Measurements from ENCODE around the gene SCRG1.

Gene SCRG1

DNA sequence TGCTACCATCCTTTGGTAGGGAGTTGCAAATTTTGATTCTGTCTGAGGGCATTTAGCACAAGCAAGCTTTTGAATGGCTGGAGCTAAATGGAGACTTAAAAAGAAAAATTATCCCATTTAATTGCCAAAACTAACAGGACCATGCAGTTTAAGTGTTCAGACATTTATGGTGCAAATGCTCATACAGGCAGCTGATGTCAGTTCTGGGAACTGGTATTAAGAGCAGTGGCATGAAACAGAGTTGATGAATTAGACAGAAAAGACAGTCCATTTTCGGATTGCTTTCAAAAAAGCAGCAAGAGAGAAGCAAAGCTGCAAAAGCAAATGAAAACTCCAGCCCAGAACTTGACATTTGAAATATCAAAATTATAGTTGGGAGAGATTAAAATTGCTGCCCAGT is 1.3 kb downstream of the SCRG1 start:
- TF ChIP-seq ZFX (IDR thresholded peaks at IDR 0.05; ENCODE audit: borderline replicate concordance): no peak
- no peak for TF ChIP-seq CTCF (IDR thresholded peaks at IDR 0.05)
- H3K27ac ChIP-seq: no peak overlapping the region

DNA sequence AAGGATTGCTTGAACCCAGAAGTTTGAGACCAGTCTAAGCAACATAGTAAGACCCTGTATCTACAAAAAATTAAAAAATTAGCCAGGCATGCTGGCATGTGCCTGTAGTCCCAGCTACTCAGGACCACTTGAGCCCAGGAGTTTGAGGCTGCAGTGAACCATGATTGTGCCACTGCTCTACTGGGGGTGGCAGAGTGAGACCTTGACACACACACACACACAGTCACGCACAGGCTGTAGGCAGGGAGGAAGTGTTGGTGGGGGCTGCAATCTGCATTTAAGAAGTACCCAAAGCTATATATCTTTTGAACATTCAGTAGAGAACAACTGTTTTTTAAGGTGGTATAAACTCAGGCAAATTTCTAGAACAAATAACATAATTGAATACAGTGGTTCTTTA is 7.2 kb downstream of the SCRG1 start:
- TF ChIP-seq ZFX (IDR thresholded peaks at IDR 0.05; ENCODE audit: borderline replicate concordance) (no peak), CTCF (IDR thresholded peaks at IDR 0.05) (no peak)
- no peak overlapping the region for H3K27ac ChIP-seq

DNA sequence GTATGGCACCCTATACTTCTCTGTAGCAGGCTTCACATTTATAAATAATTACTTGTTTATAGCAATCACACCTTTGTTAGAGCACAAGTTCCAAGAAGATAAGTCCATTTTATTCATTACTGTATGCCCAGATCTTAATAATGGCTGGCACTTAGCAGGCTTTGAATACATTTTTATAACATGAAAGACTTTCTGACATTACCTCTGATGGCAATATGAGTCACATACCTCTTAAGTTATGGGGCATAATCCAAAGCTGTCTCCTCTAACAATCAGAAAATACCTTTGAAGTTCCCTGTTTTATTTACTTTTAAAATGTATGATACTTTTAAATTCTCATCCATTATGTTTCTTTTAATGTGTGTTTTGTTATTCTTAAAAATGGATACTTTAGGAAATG is 12.2 kb downstream of the SCRG1 start:
- no peak for TF ChIP-seq ZFX (IDR thresholded peaks at IDR 0.05; ENCODE audit: borderline replicate concordance)
- TF ChIP-seq CTCF (IDR thresholded peaks at IDR 0.05): no peak
- H3K27ac ChIP-seq: no peak overlapping the region

- TF ChIP-seq ZFX (IDR thresholded peaks at IDR 0.05; ENCODE audit: borderline replicate concordance): no peak
- TF ChIP-seq CTCF (IDR thresholded peaks at IDR 0.05): no peak
- H3K27ac ChIP-seq: no peak overlapping the region
Observed at GRCh38 chr4:173382349-173382748, 16.6 kb downstream of the SCRG1 start.

GRCh38 chr4:173381610-173382009 is 17.3 kb downstream of the SCRG1 start:
- H3K27ac ChIP-seq: no peak overlapping the region
- no peak for TF ChIP-seq CTCF (IDR thresholded peaks at IDR 0.05)
- TF ChIP-seq ZFX (IDR thresholded peaks at IDR 0.05; ENCODE audit: borderline replicate concordance): no peak

- no peak overlapping the region for H3K27ac ChIP-seq
- TF ChIP-seq ZFX (IDR thresholded peaks at IDR 0.05; ENCODE audit: borderline replicate concordance) (no peak), CTCF (IDR thresholded peaks at IDR 0.05) (no peak)
Observed at GRCh38 chr4:173380987-173381386, 17.9 kb downstream of the SCRG1 start.

DNA sequence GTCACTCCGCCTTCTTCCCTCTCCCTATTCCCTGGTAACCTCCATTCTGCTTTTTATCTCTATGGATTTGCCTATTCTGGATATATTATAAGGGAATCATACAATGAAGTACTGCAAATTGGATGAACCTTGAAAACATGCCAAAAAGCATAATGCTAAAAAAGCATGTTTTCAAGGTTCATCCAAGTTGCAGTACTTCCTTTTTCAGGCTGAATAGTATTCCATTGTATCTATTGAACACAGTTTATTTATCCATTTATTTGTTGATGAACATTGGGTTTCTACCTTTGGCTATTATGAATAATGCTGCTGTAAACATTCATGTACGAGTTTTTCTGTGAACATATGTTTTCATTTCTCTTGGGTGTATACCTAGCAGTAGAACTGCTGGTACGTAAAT is 19.0 kb downstream of the SCRG1 start:
- H3K27ac ChIP-seq: no peak overlapping the region
- TF ChIP-seq ZFX (IDR thresholded peaks at IDR 0.05; ENCODE audit: borderline replicate concordance): no peak
- no peak for TF ChIP-seq CTCF (IDR thresholded peaks at IDR 0.05)
